H1 (cell line): Measurements from ENCODE around the gene NUAK1.

ENCODE experiments used
- POLR2A ChIP-seq, 2 experiments: IDR thresholded peaks; 1 replicate in 1 of 2; 2 replicates in 1 of 2; pipeline ENCODE4 v1.6.1; 2011; ENCODE audit warnings: low read depth in 2 of 2, low read length in 2 of 2, mild to moderate bottlenecking in 2 of 2; ENCODE audit errors: control extremely low read depth in 1 of 2
- POLR2AphosphoS5 ChIP-seq: IDR thresholded peaks from 2 replicates; pipeline ENCODE4 v1.6.1; 2011; ENCODE audit warnings: low read depth, low read length

DNA sequence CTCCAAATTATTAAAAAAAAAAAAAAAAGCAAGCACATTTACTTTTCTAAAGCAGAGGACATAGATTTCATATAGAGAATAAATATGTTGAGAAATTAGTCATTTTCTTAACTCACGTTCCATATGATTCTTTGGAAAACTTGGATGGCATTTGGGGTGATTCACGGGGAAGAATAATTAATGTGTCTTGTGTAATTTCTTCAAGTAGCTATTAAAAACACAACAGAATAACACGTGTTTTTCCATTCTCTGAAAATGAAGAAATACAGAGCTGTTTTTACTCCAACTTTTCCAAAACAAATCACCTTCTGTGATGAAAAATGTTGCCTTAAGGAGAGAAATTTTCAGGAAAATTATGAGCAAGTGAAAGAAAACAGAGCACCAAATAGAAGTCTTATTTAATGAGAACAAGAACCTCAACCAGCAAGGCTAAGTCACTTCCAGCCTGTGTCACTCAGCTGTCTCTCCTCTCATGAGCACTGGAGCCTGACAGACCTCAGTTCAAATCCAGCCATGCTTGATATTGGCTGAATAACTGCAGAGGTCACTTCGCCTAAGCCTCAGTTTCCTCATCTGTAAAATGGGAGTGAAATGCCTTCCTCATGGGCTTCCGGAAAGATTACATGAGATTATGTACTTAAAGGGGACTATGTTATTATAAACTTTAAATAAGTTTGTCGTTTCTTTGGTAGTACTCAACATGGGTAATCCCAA is 42.8 kb upstream of the NUAK1 start:
- TF ChIP-seq POLR2AphosphoS5 = no peak
- TF ChIP-seq POLR2A (IDR thresholded peaks at IDR 0.05; ENCODE audit: control extremely low read depth in 1 of 2, low read depth in 2 of 2, low read length in 2 of 2) = no peak
